OCI-LY7 (cell line): ENCODE results near the gene CSNK1G1. TPM values are rescaled to one million over a fixed set of nuclear protein-coding genes. Genes with fewer than 3 reads are reported as not detected.

ENCODE experiments used
- BruUV-seq: library from RNA; stranded (reverse); fragments of 400-500 nt; replicated peaks from 2 replicates; lab custom pipeline; 2021; lab: Mats Ljungman, UMichigan
- CTCF ChIA-PET: fragments of 300-600 bp; sonication (Branson Sonifier 250); formaldehyde crosslinking; loops from one replicate; lab custom pipeline; 2022; ENCODE audit warnings: antibody characterized with exemption; ENCODE audit not compliant: unreplicated experiment; lab: Charles Lee
- POLR2A ChIA-PET: fragments of 300-600 bp; sonication (Branson Sonifier 250); formaldehyde crosslinking; loops from one replicate; lab custom pipeline; 2022; ENCODE audit warnings: antibody characterized with exemption; lab: Charles Lee
- DNase-seq: peaks from one replicate; pipeline ENCODE4 v3.0.0-alpha.2; 2015; ENCODE audit warnings: low spot score
- H2AFZ ChIP-seq: fragments of 200-600 bp; sonication (generic), shearing (Covaris generic); 2 replicates; pipeline ENCODE4 v1.6.1; 2014; ENCODE audit warnings: mild to moderate bottlenecking, antibody characterized with exemption, low read length, moderate library complexity
- H3K27ac ChIP-seq: fragments of 200-600 bp; sonication (generic); 2 replicates; pipeline ENCODE4 v1.5.1; 2014; ENCODE audit warnings: mixed run types, low read depth, mild to moderate bottlenecking, moderate library complexity, low read length, inconsistent platforms; ENCODE audit not compliant: poor library complexity, severe bottlenecking
- H3K36me3 ChIP-seq: fragments of 200-600 bp; sonication (generic); 2 replicates; pipeline ENCODE4 v1.6.1; 2014; ENCODE audit warnings: mild to moderate bottlenecking, antibody characterized with exemption, low read length, moderate library complexity, mixed read lengths; ENCODE audit not compliant: insufficient read depth
- H3K4me1 ChIP-seq: fragments of 200-600 bp; sonication (generic); 2 replicates; pipeline ENCODE4 v1.5.1; 2014; ENCODE audit warnings: mild to moderate bottlenecking, low read length; ENCODE audit not compliant: insufficient read depth, poor library complexity, severe bottlenecking
- H3K4me2 ChIP-seq: fragments of 200-600 bp; sonication (generic); 2 replicates; pipeline ENCODE4 v1.6.1; 2014; ENCODE audit warnings: mild to moderate bottlenecking, low read length
- H3K4me3 ChIP-seq: fragments of 200-600 bp; sonication (generic); 2 replicates; pipeline ENCODE4 v1.5.1; 2014; ENCODE audit warnings: mild to moderate bottlenecking, low read depth, low read length; ENCODE audit not compliant: poor library complexity, severe bottlenecking
- H3K79me2 ChIP-seq: fragments of 200-600 bp; sonication (generic); 2 replicates; pipeline ENCODE4 v1.6.1; 2016; ENCODE audit warnings: low read depth, mild to moderate bottlenecking, low read length, moderate library complexity, mixed read lengths; ENCODE audit not compliant: insufficient read depth
- H3K9me2 ChIP-seq: fragments of 200-600 bp; sonication (generic); 2 replicates; pipeline ENCODE4 v1.6.1; 2016; ENCODE audit warnings: mild to moderate bottlenecking, low read length, mixed read lengths; ENCODE audit not compliant: insufficient read depth
- H3K9me3 ChIP-seq: fragments of 200-600 bp; sonication (generic); 2 replicates; pipeline ENCODE4 v1.6.1; 2014; ENCODE audit warnings: mild to moderate bottlenecking, mixed run types, low read length, mixed read lengths
- H4K20me1 ChIP-seq: fragments of 200-600 bp; sonication (generic); 2 replicates; pipeline ENCODE4 v1.6.1; 2014; ENCODE audit warnings: mild to moderate bottlenecking, antibody characterized with exemption, low read length, moderate library complexity, mixed read lengths; ENCODE audit not compliant: insufficient read depth
- CTCF ChIP-seq: fragments of 200-600 bp; sonication (generic); conservative IDR thresholded peaks from 2 replicates; pipeline ENCODE4 v1.5.1; 2014; ENCODE audit warnings: mild to moderate bottlenecking, antibody characterized with exemption, low read length, moderate library complexity, mixed read lengths
- EZH2phosphoT487 ChIP-seq: fragments of 200-600 bp; sonication (generic); IDR thresholded peaks from 2 replicates; pipeline ENCODE4 v1.6.1; 2018; ENCODE audit warnings: low read depth, borderline replicate concordance, mild to moderate bottlenecking, mixed run types, antibody characterized with exemption, low read length, moderate library complexity, mixed read lengths
- intact Hi-C: fragments of 100-400 bp; cut with micrococcal nuclease; formaldehyde crosslinking; loops from one replicate; pipeline ENCODE4 v1.10.0; 2022; ENCODE audit not compliant: unreplicated experiment
- total RNA-seq, 2 experiments: library from RNA; depleted of rRNA in 1 of 2; stranded (reverse); fragments of >200 nt in 1 of 2; shearing (Covaris generic) in 1 of 2; gene quantifications; 2 replicates each; pipeline ENCODE4 v1.2.3, GENCODE V29; 2014 to 2022

Gene CSNK1G1
- total RNA-seq, 2 experiments from 2014 or later: 8.8 to 14.1 TPM

- no peak overlapping the region for H2AFZ ChIP-seq
- H3K4me3 ChIP-seq: no peak overlapping the region
- no peak for DNase-seq
- BruUV-seq: no TSS peak
- H3K9me3 ChIP-seq: no peaks in the 10 kb centered on the region
- ChIA-PET POLR2A (no interaction called here), CTCF (interaction anchor here (1.2 kb wide), 1 partner anchor 9 kb away, joined by 3 read pairs; no protein-coding TSS in a partner anchor)
- no peak overlapping the region for H3K27ac ChIP-seq
- TF ChIP-seq CTCF (no peak), EZH2phosphoT487 (no peak)
- peaks cover 4% of the 10 kb centered on the region for H3K4me1 ChIP-seq
- H4K20me1 ChIP-seq: no peaks in the 10 kb centered on the region
- H3K4me2 ChIP-seq: no peak overlapping the region
- H3K9me2 ChIP-seq: no peaks in the 10 kb centered on the region
- intact Hi-C loops: loop anchor here (10.0 kb wide), 2 partner anchors 60 to 450 kb away; no protein-coding TSS in a partner anchor
- H3K36me3 ChIP-seq: peaks cover 13% of the 10 kb centered on the region
- no peaks in the 10 kb centered on the region for H3K79me2 ChIP-seq
Observed at GRCh38 chr15:64205202-64205601, 150.8 kb downstream of the CSNK1G1 start.

GRCh38 chr15:64197425-64197824 is 158.5 kb downstream of the CSNK1G1 start:
- CTCF ChIA-PET: no interaction called here
- H4K20me1 ChIP-seq: no peaks in the 10 kb centered on the region
- POLR2A ChIA-PET: interaction anchor here (1.2 kb wide), 1 partner anchor 194 kb away, joined by 4 read pairs; no protein-coding TSS in a partner anchor
- no peaks in the 10 kb centered on the region for H3K9me2 ChIP-seq
- BruUV-seq: no TSS peak
- intact Hi-C loops: no loop called here
- H3K9me3 ChIP-seq: no peaks in the 10 kb centered on the region
- H3K36me3 ChIP-seq: peaks cover 6% of the 10 kb centered on the region
- no peak overlapping the region for H2AFZ ChIP-seq
- H3K27ac ChIP-seq: no peak overlapping the region
- H3K4me3 ChIP-seq: no peak overlapping the region
- TF ChIP-seq EZH2phosphoT487 (no peak), CTCF (no peak)
- no peak overlapping the region for H3K4me2 ChIP-seq
- H3K79me2 ChIP-seq: no peaks in the 10 kb centered on the region
- H3K4me1 ChIP-seq: no peaks in the 10 kb centered on the region
- no peak for DNase-seq

DNA sequence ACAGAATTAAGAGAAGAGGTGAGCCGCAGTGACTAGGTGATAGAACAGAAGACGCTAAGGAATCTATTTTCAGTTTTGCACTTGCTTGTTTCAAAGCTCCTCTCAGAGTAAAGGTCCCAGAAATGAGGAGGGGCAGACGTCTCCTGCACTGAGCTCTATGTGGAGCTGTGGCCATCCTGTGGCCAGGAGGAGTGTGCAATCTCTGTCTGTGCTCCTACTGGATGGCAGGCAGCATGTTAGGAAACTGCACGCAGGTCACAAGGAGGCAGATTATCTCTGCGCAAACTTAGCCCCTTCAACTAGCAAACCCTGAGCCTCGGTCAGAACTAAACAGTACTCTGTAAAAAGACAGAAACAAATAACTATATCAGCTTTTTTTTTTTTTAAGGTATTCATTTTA is 162.0 kb downstream of the CSNK1G1 start:
- Histone ChIP-seq H3K9me2 (no peaks in the 10 kb centered on the region), H3K9me3 (no peaks in the 10 kb centered on the region), H3K79me2 (no peaks in the 10 kb centered on the region), H2AFZ (no peak overlapping the region), H3K4me1 (no peaks in the 10 kb centered on the region), H4K20me1 (no peaks in the 10 kb centered on the region), H3K36me3 (no peaks in the 10 kb centered on the region; the same call in 1 of the 2 replicates), H3K4me2 (no peak overlapping the region), H3K27ac (no peak overlapping the region), H3K4me3 (no peak overlapping the region)
- TF ChIP-seq EZH2phosphoT487: no peak
- TF ChIP-seq CTCF: 0 out of 2 replicates have a peak, but pooled peaks have one; percentile 14
- ChIA-PET POLR2A (interaction anchor here (1.1 kb wide), 1 partner anchor 9 kb away, joined by 3 read pairs; no protein-coding TSS in a partner anchor), CTCF (no interaction called here)
- DNase-seq: no peak
- intact Hi-C loops: no loop called here
- no TSS peak for BruUV-seq
